HT1080 (cell line): ENCODE measurements around the gene MTSS2. TPM values are rescaled to one million over a fixed set of nuclear protein-coding genes. Genes with fewer than 3 reads are reported as not detected.

ENCODE experiments used
- DNase-seq: peaks from one replicate; pipeline ENCODE4 v3.0.0-alpha.2; 2015; ENCODE audit warnings: low read depth
- total RNA-seq: library from RNA; depleted of rRNA; stranded (reverse); fragments of >200 nt; shearing (Covaris generic); gene quantifications from 2 replicates; pipeline ENCODE4 v1.2.3, GENCODE V29; 2014

MTSS2 gene
- total RNA-seq, 1 experiment from 2014 or later, result 16.0 TPM

DNA sequence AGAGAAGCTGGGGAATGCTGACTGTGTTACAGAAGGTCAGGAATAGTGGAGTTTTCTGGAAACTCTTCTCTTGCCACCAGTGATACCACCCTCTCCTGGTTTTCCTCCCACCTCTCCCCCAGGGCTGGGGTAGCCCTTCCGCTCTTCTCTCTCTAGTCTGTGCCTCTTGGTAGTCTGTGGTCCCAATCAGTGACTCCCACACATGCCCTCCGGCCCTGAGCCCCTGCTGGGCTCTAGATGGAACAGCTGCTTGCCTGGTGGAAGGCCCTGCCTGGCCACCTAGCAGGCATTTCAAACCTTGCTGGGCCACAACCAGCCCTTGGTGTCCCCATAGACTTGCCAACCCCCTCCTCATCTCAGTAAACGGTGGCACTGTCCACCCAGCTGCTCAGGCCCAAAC is 15.2 kb upstream of the MTSS2 start:
- no peak for DNase-seq

DNA sequence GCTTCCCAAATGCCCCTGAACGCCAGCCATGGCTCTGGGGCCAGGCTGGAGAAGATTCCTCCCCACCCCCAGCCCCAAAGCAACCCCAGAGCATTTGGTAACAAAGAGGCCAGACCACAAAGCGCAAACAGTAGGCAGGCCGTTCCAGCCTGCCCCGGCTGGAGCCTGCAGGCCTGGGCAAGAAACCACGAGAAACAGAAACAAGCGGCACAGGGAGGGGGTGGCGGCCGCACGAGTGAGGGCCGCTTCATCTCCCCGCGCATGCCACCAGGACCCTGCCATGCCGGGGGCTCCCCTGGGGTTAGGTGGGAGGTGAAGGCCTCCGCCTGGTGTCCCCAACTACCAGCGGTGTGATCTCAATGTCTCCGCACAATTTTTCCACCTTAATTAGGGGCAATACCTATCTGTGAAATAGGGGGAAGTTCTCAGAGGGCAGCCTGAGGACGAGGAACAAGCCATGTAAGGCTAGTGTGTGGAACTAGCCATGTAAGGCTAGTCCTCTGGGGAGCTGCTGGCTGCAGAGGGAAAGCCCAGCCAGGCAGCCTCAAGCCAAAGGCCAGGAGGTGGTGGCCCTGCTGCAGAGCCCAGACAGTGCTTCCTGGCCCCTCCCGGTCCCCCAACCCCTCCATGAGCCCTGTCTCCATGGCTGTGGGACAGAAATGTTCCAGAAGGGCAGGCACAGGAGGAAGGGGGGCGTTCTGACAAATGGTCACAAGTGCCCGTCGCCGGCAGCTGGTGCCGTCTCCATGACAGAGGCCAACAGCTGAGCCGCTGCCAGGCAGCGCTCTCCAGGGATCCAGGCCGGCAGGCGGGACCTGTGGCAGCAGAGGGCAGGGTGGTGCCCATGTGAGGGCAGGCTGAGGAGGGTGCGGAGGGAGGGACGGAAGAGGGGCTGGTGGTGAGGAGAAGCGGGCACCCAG is 14.5 kb upstream of the MTSS2 start:
- no peak for DNase-seq

GRCh38 chr16:70699696-70700095 is 13.8 kb upstream of the MTSS2 start:
- DNase-seq, result no peak

DNA sequence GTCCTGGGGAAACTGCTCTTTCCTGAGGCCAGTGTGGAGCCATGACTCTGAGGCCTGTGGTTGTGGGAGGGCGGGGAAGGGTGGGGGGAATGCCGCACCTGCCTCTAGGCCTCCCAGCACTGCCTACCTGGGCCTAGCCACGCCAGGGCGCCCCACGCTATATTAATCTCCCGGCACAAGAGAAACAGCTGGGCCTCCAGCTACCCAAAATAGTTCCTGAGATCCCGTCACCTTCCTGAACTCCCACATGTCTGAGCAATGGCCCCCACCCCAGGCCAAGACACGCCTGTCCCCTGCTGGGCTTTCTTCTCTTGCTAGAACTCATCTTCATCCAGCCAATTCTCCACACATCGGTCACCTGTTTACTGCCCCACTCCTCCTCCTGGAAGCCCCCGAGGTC is 13.0 kb upstream of the MTSS2 start:
- no peak for DNase-seq

DNA sequence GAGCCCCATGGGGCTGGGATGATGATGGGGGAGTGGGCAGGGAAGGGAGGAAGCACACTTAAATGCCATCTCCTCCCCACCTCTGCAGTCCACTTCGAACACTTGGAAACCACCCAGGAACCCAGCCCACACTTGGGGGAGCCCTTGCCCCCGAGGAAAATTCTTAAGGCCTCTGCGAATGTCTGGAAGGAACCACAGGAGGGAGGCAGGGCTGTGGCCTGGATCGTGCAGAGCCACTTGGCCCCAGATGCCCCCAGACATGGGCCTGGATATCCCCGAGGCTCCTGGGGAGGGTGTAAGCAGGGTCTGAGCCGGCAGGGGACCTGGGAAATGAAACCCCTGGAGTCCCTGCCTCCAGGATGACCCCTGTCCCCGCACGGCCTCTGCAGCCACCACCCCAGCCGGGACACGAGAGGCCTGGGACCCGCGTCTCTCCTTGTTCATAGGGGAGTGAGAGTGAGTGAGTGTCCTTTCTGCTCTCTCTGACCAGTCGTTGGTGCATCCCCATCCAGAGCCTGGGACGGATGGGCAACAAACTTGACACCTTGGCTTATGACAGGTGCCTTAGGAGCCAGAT is 11.8 kb upstream of the MTSS2 start:
- no peak for DNase-seq

GRCh38 chr16:70696952-70697593 is 11.2 kb upstream of the MTSS2 start:
- no peak for DNase-seq

DNA sequence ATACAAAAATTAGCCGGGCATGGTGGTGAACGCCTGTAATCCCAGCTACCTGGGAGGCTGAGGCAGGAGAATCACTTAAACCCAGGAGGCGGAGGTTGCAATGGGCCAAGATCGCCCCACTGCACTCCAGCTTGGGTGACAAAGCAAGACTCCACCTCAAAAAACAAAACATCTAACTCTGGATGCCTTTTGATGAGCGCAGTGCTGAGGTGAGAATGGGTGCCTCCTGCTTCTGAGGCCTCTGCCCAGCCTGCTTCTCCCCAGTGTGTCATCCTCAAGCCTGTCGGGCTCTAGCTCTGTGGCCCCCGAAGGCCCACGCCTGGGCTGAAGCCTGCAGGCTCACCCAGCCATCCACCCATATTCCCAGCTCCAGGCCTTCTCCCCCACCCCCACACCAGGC is 10.5 kb upstream of the MTSS2 start:
- no peak for DNase-seq

- peak; percentile 34 for DNase-seq
Measured at GRCh38 chr16:70695331-70696070, 9.6 kb upstream of the MTSS2 start.

- DNase-seq, result no peak
Measured at GRCh38 chr16:70694868-70695218, 9.0 kb upstream of the MTSS2 start.

DNA sequence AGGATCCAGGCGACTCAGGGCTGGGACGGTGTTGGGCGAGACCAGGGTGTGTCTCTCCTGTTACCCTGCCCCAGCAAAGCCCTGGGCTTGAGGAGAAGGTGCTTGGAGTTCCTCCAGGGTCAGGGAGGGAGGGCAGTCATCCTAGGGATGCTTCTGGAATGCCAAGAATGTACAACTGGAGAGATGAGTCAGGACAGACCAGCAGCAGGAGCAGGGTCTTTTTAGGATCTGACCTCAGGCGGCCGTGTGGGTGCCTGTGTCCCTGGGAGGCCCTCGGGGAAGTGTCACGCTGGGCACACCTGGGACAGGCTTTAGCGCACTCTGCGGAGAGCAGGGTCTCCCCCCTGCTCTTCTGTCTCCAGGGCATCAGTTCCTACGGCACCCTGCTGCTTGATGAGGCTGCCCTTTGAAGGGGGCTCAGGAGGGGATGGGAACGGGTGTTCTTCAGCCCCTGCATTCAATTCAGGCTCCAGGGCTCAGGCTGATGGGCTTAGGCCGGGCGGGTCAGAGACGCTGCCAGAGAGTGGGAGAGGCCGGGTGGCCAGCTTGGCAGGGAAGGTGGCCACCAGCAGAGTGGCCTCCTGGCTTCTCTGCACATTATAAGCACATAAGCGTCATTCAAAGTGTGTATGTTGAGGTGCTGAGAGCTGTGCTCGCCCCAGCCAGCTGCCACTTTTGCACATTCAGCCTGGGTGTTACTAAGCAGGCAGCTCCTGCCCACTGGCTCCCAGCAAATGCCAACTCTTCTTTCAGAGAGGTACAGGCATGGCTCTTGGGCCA is 8.4 kb upstream of the MTSS2 start:
- DNase-seq, result peak; percentile 86

- DNase-seq, result no peak
Measured at GRCh38 chr16:70692873-70693671, 7.2 kb upstream of the MTSS2 start.

DNA sequence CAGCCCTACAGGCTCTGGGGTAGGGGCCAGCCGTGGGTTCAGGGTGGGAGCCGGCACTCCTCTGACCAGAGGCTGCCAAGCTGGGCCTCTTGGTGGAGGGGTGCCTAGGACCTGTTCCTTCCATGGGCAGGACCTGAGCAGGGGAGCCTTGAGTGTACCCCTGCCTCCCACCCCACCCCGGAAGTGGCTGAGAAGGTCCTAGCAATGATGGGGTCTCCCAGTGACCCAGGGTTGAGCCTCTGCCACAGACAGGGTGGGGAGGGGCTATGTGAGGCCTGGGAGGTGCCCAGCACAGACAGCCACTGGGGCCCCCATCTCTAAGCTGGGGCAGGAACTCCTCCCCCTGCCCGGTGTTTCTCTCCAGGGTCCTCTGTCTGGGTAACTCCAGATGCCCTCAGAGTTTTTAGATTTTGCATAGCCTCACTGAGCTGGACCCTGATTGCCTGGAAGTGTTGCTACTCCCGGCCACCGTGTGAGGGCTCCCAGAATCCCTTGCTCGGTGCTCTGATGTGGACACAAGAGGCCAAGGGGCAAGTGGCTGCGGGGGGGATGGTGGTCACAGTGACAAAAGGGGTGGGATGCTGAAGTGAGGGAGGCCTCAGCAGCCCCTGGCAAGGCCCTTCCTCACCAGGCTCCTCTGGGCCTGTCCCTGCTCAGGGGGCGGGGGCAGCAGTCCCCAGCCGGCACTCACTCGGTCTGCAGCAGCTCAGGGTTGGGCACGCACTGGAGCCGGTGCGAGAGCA is 6.4 kb upstream of the MTSS2 start:
- DNase-seq, result no peak

DNA sequence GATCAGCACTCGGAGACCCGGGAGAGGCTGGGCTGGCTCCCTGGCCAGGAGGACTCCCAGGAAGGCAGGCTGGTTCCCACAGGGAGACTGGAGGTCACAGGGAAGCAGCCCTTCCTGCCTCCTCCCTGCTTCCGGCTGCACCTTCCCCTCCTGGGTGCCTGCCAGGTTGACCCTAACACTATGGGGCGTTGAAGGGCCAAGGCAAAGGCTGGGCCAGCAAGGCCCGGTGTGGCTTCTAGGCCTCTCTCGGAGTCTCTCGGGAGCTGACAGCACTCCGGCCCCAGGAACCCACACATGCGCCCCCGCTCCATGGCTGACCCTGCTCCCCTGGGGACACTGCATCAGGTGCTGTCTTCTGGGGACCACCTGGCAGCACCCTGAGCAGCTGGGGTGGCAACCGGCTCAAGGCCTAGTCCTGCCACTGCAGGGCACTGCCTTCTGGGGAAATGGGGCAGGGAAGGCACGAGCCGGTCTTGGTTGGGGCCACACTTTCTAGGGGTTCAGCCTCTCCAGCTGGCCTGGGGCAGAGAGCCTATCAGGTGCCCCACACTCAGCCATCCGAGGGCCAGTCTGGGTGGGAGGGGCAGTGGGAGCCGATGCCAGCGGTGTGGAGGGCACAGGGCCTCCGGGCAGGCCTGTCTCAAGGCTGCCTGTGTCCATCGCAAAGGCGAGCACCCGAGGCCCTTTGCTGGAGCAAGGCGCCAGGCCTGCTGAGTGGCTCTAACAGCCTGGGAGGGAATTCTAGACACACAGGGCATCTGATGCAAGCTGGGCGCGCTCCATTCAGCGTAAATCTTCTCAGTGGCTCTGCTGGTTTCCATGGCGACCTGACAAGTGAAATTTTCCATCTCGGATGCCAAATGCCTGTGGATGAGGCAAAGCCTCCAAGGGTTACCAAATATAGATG is 5.6 kb upstream of the MTSS2 start:
- DNase-seq, result no peak

DNA sequence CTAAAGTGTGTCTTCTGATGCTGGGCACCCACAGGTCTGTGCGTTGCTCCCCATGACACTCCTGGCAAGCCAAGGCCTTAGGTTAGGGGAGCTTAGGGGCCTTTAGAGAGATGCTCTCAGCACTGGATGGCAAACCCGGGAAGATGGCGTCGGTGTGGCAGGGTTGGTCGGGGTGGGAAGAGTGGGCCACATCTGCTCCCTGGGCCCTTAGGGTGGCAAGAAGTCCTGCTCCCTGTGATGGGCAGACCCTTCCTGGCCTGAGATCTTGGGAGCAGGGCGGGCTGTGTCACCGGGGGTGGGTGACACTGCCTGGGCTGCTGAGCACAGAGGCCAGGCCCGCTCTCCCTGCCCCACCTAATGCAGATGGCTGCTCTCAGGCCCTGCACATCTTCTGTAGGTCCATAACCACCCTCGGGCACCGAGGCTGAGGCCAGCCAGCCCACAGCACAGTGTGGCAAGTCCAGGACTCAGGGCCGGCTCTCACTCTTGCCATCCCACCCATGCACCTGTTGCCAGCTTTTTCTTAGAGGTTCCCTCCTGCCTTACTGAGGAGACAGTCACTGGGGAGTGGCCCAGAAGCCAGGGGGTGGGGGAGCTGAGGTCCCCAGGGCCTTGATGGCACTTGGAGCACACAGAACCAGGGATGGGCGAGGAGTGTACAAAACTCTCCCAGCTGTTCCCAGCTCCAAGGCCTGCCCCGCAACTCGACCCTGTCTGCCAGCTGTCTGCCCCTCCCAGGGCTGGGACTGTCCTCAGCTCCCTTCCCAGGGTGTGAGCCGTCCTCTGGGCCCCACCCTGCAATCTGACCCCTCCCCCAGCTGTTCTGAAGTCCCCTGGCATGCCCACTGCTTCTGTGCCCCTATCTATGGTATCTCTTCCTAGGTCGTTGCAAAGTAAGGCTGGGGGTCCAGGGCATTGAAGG is 4.4 kb upstream of the MTSS2 start:
- no peak for DNase-seq

- no peak for DNase-seq
Measured at GRCh38 chr16:70689035-70689969, 3.4 kb upstream of the MTSS2 start.

- DNase-seq, result no peak
Measured at GRCh38 chr16:70688246-70688742, 2.4 kb upstream of the MTSS2 start.
